ENCODE measurements around the gene TBX3.

Gene TBX3

DNA sequence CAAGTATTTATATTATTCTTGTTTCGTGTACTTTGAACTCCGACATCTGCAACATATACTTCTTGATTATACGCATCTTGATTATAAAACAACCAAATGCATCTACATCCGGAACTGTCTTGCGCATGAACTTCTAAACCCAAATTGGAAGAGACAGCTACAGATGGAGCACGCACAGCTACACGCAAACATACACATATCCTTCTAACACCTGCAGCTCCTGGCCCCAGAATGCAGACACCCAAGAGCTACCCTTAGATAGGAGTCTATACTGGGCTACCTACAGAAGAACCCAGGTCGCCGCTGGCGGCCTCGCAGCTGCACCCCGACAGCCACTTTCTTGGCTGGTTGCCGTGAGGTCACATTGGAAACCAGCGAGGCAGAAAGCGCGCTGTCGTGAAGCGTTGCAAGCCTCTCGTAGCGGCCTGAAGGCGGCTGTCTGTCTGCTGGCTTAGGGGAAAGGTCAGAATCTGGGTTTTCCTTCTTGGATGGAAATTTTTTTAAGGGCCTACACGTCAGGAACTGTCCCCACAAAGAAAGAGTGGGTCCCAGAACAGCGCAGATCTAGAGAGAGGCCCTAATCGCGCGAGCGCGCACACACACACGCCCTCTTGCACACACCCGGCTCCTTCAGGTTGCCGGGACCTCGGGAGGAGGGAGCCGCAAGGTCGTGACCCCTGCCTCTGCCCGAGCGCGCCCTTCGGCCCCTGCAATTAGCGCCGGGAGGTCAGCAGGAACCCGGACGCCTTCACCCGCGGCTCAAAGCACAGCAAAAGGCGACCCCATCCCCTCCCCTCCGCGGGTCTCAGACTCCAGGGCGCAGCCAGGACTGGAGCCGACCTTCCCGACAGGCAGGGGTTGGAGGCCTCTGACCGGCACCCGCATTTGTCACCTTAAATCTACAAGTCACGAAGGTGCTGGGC is 17.0 kb downstream of the TBX3 start:
- no peak for DNase-seq

GRCh38 chr12:114665411-114666260 is 18.3 kb downstream of the TBX3 start:
- no peak for DNase-seq

- DNase-seq, result no peak
These were observed 19.2 kb downstream of the TBX3 start for GRCh38 chr12:114664651-114665320.

DNA sequence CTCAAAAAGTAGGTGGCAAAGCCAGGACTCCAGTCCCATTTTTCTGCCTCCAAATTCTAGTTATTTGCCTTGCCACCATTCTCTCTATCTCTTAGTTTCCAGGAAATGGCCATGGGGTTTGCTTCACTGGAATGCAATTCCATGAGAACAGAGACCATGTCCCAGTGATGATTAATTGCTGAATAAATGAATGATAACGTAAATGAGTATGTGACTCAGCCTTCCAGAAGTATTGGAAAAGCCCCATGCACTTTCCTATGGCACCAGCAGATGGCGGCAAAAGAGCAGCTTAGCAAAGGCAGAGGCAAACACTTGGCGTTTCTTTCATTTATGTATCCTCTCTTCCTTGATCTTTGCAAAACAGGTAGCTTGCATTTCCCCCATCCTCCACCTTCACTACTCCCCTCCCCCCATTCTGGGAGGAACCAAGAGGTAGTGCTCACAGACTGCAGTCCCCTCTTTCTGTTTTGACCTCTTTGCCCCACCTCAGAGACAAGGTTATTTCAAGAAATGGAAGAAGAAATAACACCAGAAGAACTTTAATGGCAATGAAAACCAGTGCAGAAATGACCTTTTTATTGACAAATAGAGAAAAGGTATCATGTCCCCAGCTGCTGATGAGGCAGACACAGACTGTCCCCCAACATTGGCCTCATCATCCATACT is 21.3 kb downstream of the TBX3 start:
- peak; percentile 26 to 34 for DNase-seq

DNA sequence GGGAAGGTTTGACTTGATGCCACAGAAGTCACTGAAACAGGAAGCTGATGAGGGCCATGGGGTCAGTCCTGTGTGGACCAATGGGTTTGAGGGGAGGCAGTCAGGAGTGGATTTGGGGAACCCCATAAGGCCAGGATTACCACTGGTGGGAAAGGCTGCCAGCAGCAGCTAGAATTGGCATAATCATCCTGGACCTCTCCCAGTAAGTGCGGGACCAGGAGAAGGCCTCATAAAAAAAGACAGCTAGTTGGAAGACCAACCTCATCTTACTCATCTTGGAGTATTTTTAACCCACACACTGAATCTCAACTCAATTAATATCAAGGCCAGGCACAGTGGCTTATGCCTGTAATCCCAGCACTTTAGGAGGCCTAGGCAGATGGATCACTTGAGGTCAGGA is 22.7 kb downstream of the TBX3 start:
- DNase-seq, result no peak

- no peak for DNase-seq
These were observed 24.9 kb downstream of the TBX3 start for GRCh38 chr12:114659084-114659483.

DNA sequence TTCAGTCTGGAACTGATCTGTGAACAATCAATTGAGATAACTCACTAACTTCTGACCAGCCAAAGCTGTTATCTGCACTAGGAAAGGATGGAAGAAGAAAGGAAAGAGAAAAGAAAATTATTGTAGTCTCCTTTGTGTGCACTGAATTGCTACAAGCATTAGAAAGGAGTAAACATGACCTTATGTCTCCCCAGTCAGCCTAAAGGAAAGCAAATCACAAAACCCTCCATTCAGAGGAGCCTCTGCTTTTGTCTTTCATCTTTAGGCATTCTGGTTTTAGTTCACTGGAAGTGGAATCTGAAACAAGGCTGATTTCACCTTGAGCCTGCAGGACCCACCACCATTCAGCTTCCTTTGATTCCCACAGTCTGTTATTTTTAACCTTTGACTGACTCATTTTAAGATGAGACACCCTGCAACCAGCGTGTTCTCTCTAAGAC is 26.0 kb downstream of the TBX3 start:
- no peak for DNase-seq

- DNase-seq, result no peak
These were observed 26.4 kb downstream of the TBX3 start for GRCh38 chr12:114657597-114657920.

- no peak for DNase-seq
These were observed 26.9 kb downstream of the TBX3 start for GRCh38 chr12:114656906-114657596.

GRCh38 chr12:114655934-114656749 is 27.8 kb downstream of the TBX3 start:
- DNase-seq, result no peak

- DNase-seq, result no peak
These were observed 34.4 kb downstream of the TBX3 start for GRCh38 chr12:114649585-114649984.

- no peak for DNase-seq
These were observed 35.3 kb downstream of the TBX3 start for GRCh38 chr12:114648711-114649110.

- DNase-seq, result no peak
These were observed 45.1 kb downstream of the TBX3 start for GRCh38 chr12:114638790-114639435.

- DNase-seq, result no peak
These were observed 47.1 kb downstream of the TBX3 start for GRCh38 chr12:114636723-114637480.

- DNase-seq, result no peak
These were observed 52.7 kb downstream of the TBX3 start for GRCh38 chr12:114631242-114631641.

- DNase-seq, result no peak
These were observed 55.8 kb downstream of the TBX3 start for GRCh38 chr12:114628199-114628598.

DNA sequence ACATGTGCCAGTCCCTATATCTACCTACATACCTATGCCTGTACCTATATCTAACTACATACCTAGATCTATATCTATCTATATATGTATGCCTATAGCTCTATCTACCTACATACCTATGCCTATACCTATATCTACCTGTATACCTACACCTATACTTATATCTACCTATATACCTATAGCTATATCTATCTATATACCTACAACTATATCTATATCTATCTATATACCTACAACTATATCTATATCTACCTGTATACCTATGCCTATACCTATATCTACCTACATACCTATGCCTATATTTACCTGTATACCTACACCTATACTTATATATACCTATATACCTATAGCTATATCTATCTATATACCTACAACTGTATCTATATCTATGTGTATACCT is 56.6 kb downstream of the TBX3 start:
- DNase-seq, result no peak

- DNase-seq, result no peak
These were observed 58.6 kb downstream of the TBX3 start for GRCh38 chr12:114625294-114625851.

DNA sequence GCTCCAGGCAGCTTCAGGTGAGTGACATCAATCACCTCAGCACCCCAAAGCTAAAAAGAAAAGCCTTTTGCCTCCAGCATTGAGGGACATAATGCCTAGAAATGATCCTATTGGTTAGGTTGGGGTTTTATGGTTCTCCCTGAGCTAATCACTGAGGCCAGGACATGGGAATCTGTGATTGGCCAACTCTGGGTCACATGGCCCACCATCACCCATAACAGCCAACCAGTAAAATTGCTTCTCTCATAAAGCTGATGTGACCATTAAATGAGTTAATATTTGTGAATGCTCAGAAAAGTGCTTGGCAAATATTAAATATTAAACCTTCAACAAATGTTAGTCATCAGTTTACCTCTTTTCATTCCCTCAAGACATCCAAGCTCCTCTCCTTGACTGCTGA is 60.2 kb downstream of the TBX3 start:
- no peak for DNase-seq

Measured in NCI-H2081 (cell line).